HL-60 (cell line): ENCODE measurements around the gene IGSF6.
"Not testable (repeated sequence)": the region's sequence is repeated elsewhere in the genome, so short reads cannot be mapped to it uniquely, and the experiment has no call there.

Experiments used
- DNase-seq, 2 experiments: peaks; one replicate each; pipeline ENCODE4 v3.0.0-alpha.2; 2010 to 2020; ENCODE audit warnings: low read depth in 1 of 2, low spot score in 1 of 2
- H3K27ac ChIP-seq: fragments of 250-450 bp; sonication (Bioruptor Pico); replicated peaks from 2 replicates; pipeline ENCODE4 v1.5.1; 2020; ENCODE audit warnings: mild to moderate bottlenecking, moderate library complexity
- H3K27me3 ChIP-seq: fragments of 250-450 bp; sonication (Bioruptor Pico); 2 replicates; pipeline ENCODE4 v1.5.1; 2021; ENCODE audit warnings: mild to moderate bottlenecking, moderate library complexity; ENCODE audit not compliant: insufficient read depth, poor library complexity, severe bottlenecking
- H3K4me3 ChIP-seq: replicated peaks from 2 replicates; pipeline ENCODE4 v1.5.1; 2011; ENCODE audit warnings: mild to moderate bottlenecking, control low read depth, low read length; ENCODE audit not compliant: insufficient read depth
- CTCF ChIP-seq: IDR thresholded peaks from one replicate; pipeline ENCODE4 v1.5.1; 2011; ENCODE audit warnings: low read length, control low read depth, inconsistent platforms; ENCODE audit not compliant: insufficient read depth
- GABPA ChIP-seq: IDR thresholded peaks from 2 replicates; pipeline ENCODE4 v1.6.1; 2012; ENCODE audit warnings: low read depth
- POLR2AphosphoS5 ChIP-seq: IDR thresholded peaks from 2 replicates; pipeline ENCODE4 v1.6.1; 2012; ENCODE audit warnings: low read depth
- REST ChIP-seq: IDR thresholded peaks from 2 replicates; pipeline ENCODE4 v1.6.1; 2012; ENCODE audit warnings: low read depth; ENCODE audit not compliant: insufficient replicate concordance
- SPI1 ChIP-seq: IDR thresholded peaks from 2 replicates; pipeline ENCODE4 v1.6.1; 2012; ENCODE audit warnings: low read depth, mild to moderate bottlenecking, borderline replicate concordance

IGSF6 gene

GRCh38 chr16:21684199-21684598 lies 31.8 kb upstream of the IGSF6 start:
- H3K27me3 ChIP-seq: peaks cover 1% of the 10 kb centered on the region
- DNase-seq: no peak

GRCh38 chr16:21683184-21683583 lies 30.8 kb upstream of the IGSF6 start:
- TF ChIP-seq SPI1 (no peak), GABPA (no peak), POLR2AphosphoS5 (no peak), REST (no peak), CTCF (no peak)
- no peak overlapping the region for H3K4me3 ChIP-seq
- DNase-seq: no peak
- H3K27ac ChIP-seq: no peak overlapping the region
- peaks cover 2% of the 10 kb centered on the region for H3K27me3 ChIP-seq

More at GRCh38 chr16:21684199-21684598, 31.8 kb upstream of the IGSF6 start:
- Histone ChIP-seq H3K27ac (no peak overlapping the region), H3K4me3 (no peak overlapping the region)
- peak; percentile 33 for TF ChIP-seq CTCF
- no peak for TF ChIP-seq REST
- TF ChIP-seq POLR2AphosphoS5: no peak
- TF ChIP-seq GABPA: no peak

GRCh38 chr16:21680714-21681113 lies 28.3 kb upstream of the IGSF6 start:
- H3K27me3 ChIP-seq, DNase-seq, H3K27ac ChIP-seq, H3K4me3 ChIP-seq: not testable (repeated sequence)

GRCh38 chr16:21674456-21674855 lies 22.0 kb upstream of the IGSF6 start:
- not testable (repeated sequence) for H3K27me3 ChIP-seq, H3K4me3 ChIP-seq, H3K27ac ChIP-seq, DNase-seq

- no peak overlapping the region for H3K4me3 ChIP-seq
- H3K27ac ChIP-seq: no peak overlapping the region
- H3K27me3 ChIP-seq: no peaks in the 10 kb centered on the region
- no peak for DNase-seq
- TF ChIP-seq SPI1 (no peak), REST (no peak), POLR2AphosphoS5 (no peak), GABPA (no peak), CTCF (no peak)
These were observed 21.1 kb upstream of the IGSF6 start for GRCh38 chr16:21673469-21673868.
